ENCODE measurements around the gene LMTK3. TPM values are rescaled to one million over a fixed set of nuclear protein-coding genes. Genes with fewer than 3 reads are reported as not detected.
A peak's percentile ranks its signal among the peaks of the same experiment; 100 is the strongest.

LMTK3 gene
- total RNA-seq, 1 experiment from 2014 or later = not detected

GRCh38 chr19:48516536-48516935, 4.9 kb upstream of the LMTK3 start:
- Histone ChIP-seq H3K27me3 (peaks cover 11% of the 10 kb centered on the region), H3K4me3 (no peak overlapping the region), H3K9me3 (no peaks in the 10 kb centered on the region), H3K36me3 (no peaks in the 10 kb centered on the region)
- no peak for DNase-seq

GRCh38 chr19:48514123-48514458, 2.5 kb upstream of the LMTK3 start:
- no peak for DNase-seq
- H3K9me3 ChIP-seq = no peaks in the 10 kb centered on the region
- no peaks in the 10 kb centered on the region for H3K36me3 ChIP-seq
- H3K27me3 ChIP-seq = peaks cover 11% of the 10 kb centered on the region
- peak overlapping the region; percentile 49; the same call in 1 of the 2 replicates for H3K4me3 ChIP-seq

- no peaks in the 10 kb centered on the region for H3K9me3 ChIP-seq
- peak overlapping the region; percentile 49 for H3K4me3 ChIP-seq
- DNase-seq = peak; percentile 72
Measured at GRCh38 chr19:48513289-48514122, 1.9 kb upstream of the LMTK3 start.

GRCh38 chr19:48512504-48513288, 1.1 kb upstream of the LMTK3 start:
- Histone ChIP-seq H3K4me3 (no peak overlapping the region), H3K9me3 (no peaks in the 10 kb centered on the region), H3K27me3 (peaks cover 11% of the 10 kb centered on the region), H3K36me3 (no peaks in the 10 kb centered on the region)
- DNase-seq = no peak

More at GRCh38 chr19:48513289-48514122, 1.9 kb upstream of the LMTK3 start:
- Histone ChIP-seq H3K27me3 (peaks cover 11% of the 10 kb centered on the region), H3K36me3 (no peaks in the 10 kb centered on the region)

GRCh38 chr19:48511321-48511731, 309 bp downstream of the LMTK3 start:
- H3K4me3 ChIP-seq = no peak overlapping the region
- peaks cover 11% of the 10 kb centered on the region for H3K27me3 ChIP-seq
- DNase-seq = no peak
- H3K9me3 ChIP-seq = no peaks in the 10 kb centered on the region
- H3K36me3 ChIP-seq = no peaks in the 10 kb centered on the region

- H3K9me3 ChIP-seq = no peaks in the 10 kb centered on the region
- peak; percentile 58 for DNase-seq
- no peak overlapping the region for H3K4me3 ChIP-seq
- H3K36me3 ChIP-seq = no peaks in the 10 kb centered on the region
- peaks cover 11% of the 10 kb centered on the region for H3K27me3 ChIP-seq
Measured at GRCh38 chr19:48510421-48511268, 990 bp downstream of the LMTK3 start.

- Histone ChIP-seq H3K36me3 (no peaks in the 10 kb centered on the region), H3K4me3 (no peak overlapping the region), H3K27me3 (peaks cover 11% of the 10 kb centered on the region), H3K9me3 (no peaks in the 10 kb centered on the region)
- no peak for DNase-seq
Measured at GRCh38 chr19:48509467-48510194, 2.0 kb downstream of the LMTK3 start.

GRCh38 chr19:48508729-48509411, 2.8 kb downstream of the LMTK3 start:
- Histone ChIP-seq H3K27me3 (peaks cover 11% of the 10 kb centered on the region), H3K36me3 (no peaks in the 10 kb centered on the region), H3K9me3 (no peaks in the 10 kb centered on the region), H3K4me3 (no peak overlapping the region)
- DNase-seq = no peak

GRCh38 chr19:48507911-48508439, 3.7 kb downstream of the LMTK3 start:
- DNase-seq = no peak
- H3K4me3 ChIP-seq = no peak overlapping the region
- peaks cover 11% of the 10 kb centered on the region for H3K27me3 ChIP-seq
- H3K36me3 ChIP-seq = no peaks in the 10 kb centered on the region
- H3K9me3 ChIP-seq = no peaks in the 10 kb centered on the region

GRCh38 chr19:48506138-48506733, 5.4 kb downstream of the LMTK3 start:
- H3K27me3 ChIP-seq = peaks cover 3% of the 10 kb centered on the region
- no peaks in the 10 kb centered on the region for H3K36me3 ChIP-seq
- no peak for DNase-seq
- no peaks in the 10 kb centered on the region for H3K9me3 ChIP-seq
- H3K4me3 ChIP-seq = no peak overlapping the region

- Histone ChIP-seq H3K4me3 (no peak overlapping the region), H3K36me3 (no peaks in the 10 kb centered on the region), H3K9me3 (no peaks in the 10 kb centered on the region), H3K27me3 (peaks cover 37% of the 10 kb centered on the region)
- DNase-seq = no peak
Measured at GRCh38 chr19:48502350-48503018, 9.2 kb downstream of the LMTK3 start.

- Histone ChIP-seq H3K36me3 (no peaks in the 10 kb centered on the region), H3K4me3 (no peak overlapping the region), H3K9me3 (no peaks in the 10 kb centered on the region), H3K27me3 (peaks cover 37% of the 10 kb centered on the region)
- DNase-seq = peak; percentile 47
Measured at GRCh38 chr19:48501494-48502349, 9.9 kb downstream of the LMTK3 start.

GRCh38 chr19:48500830-48501493, 10.7 kb downstream of the LMTK3 start:
- Histone ChIP-seq H3K27me3 (peaks cover 37% of the 10 kb centered on the region), H3K9me3 (no peaks in the 10 kb centered on the region), H3K36me3 (no peaks in the 10 kb centered on the region), H3K4me3 (no peak overlapping the region)
- no peak for DNase-seq
